ENCODE measurements around the gene PDE4D.
"Not testable (repeated sequence)": the region's sequence is repeated elsewhere in the genome, so short reads cannot be mapped to it uniquely, and the experiment has no call there.

The PDE4D gene

DNA sequence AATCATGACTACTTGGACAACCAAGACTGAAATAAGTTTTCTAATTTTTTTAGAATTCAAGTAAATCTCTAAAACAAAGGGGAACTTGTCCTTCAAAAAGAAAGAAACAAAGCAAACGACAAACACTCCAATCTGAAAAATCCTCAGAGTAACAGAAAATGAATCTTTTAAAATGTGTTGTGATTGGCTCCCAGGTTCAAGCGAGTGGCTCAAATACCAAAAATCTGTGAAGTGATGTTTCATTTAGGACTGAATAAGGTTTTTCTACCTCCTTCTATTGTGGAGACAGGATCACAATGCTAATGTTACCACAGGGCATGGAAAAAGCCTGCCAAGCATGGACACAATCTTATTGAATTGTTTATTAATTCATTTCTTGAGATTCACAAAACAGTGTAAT lies 895.0 kb downstream of the PDE4D start:
- Histone ChIP-seq H3K27ac (ENCODE audit: low read depth, low read length, severe bottlenecking) (no peak overlapping the region), H3K36me3 (ENCODE audit: control insufficient read depth, insufficient read depth, low read length) (no peaks in the 10 kb centered on the region), H3K4me3 (ENCODE audit: extremely low read depth, insufficient read depth, low read length, poor library complexity, severe bottlenecking) (no peak overlapping the region), H3K4me1 (ENCODE audit: control insufficient read depth, insufficient read depth, low read length, poor library complexity, severe bottlenecking) (peaks cover 6% of the 10 kb centered on the region), H3K9me3 (ENCODE audit: control insufficient read depth, low read length) (no peaks in the 10 kb centered on the region)
- 100% methylated on average over 1 of the region's 2 CpGs; no CpG with 5 or more reads in 1 of the 2 experiments for WGBS, 2 experiments (ENCODE audit: insufficient coverage in 2 of 2)

DNA sequence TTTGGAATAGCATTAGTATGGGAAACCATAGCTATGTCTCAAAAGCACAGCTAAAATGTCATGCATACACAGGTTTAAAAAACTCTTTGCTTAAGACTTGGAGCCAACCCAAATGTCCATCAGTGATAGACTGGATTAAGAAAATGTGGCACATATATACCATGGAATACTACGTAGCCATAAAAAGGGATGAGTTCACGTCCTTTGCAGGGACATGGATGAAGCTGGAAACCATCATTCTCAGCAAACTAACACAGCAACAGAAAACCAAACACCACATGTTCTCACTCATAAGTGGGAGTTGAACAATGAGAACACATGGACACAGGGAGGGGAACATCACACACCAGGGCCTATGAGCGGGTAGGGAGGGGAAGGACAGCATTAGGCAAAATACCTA lies 897.7 kb downstream of the PDE4D start:
- H3K4me1 ChIP-seq (ENCODE audit: control insufficient read depth, insufficient read depth, low read length, poor library complexity, severe bottlenecking); H3K4me3 ChIP-seq (ENCODE audit: extremely low read depth, insufficient read depth, low read length, poor library complexity, severe bottlenecking); H3K9me3 ChIP-seq (ENCODE audit: control insufficient read depth, low read length); H3K36me3 ChIP-seq (ENCODE audit: control insufficient read depth, insufficient read depth, low read length); H3K27ac ChIP-seq (ENCODE audit: low read depth, low read length, severe bottlenecking): not testable (repeated sequence)
- WGBS, 2 experiments (ENCODE audit: insufficient coverage in 2 of 2) = 100% methylated on average over 1 of the region's 3 CpGs

GRCh38 chr5:58993461-58993860 lies 900.1 kb downstream of the PDE4D start:
- H3K27ac ChIP-seq (ENCODE audit: low read depth, low read length, severe bottlenecking) = no peak overlapping the region
- no peaks in the 10 kb centered on the region for H3K9me3 ChIP-seq (ENCODE audit: control insufficient read depth, low read length)
- H3K4me3 ChIP-seq (ENCODE audit: extremely low read depth, insufficient read depth, low read length, poor library complexity, severe bottlenecking) = no peak overlapping the region
- peaks cover 17% of the 10 kb centered on the region for H3K36me3 ChIP-seq (ENCODE audit: control insufficient read depth, insufficient read depth, low read length)
- no CpG with 5 or more reads among the region's 1 CpG for WGBS, 2 experiments (ENCODE audit: insufficient coverage in 2 of 2)
- H3K4me1 ChIP-seq (ENCODE audit: control insufficient read depth, insufficient read depth, low read length, poor library complexity, severe bottlenecking) = no peaks in the 10 kb centered on the region

- peaks cover 2% of the 10 kb centered on the region for H3K4me1 ChIP-seq (ENCODE audit: control insufficient read depth, insufficient read depth, low read length, poor library complexity, severe bottlenecking)
- H3K4me3 ChIP-seq (ENCODE audit: extremely low read depth, insufficient read depth, low read length, poor library complexity, severe bottlenecking) = no peak overlapping the region
- H3K27ac ChIP-seq (ENCODE audit: low read depth, low read length, severe bottlenecking) = no peak overlapping the region
- peaks cover 21% of the 10 kb centered on the region for H3K36me3 ChIP-seq (ENCODE audit: control insufficient read depth, insufficient read depth, low read length)
- WGBS, 2 experiments (ENCODE audit: insufficient coverage in 2 of 2) = 86% methylated on average over 1 of the region's 2 CpGs; no CpG with 5 or more reads in 1 of the 2 experiments
- no peaks in the 10 kb centered on the region for H3K9me3 ChIP-seq (ENCODE audit: control insufficient read depth, low read length)
These were observed 904.6 kb downstream of the PDE4D start for GRCh38 chr5:58988938-58989337.

DNA sequence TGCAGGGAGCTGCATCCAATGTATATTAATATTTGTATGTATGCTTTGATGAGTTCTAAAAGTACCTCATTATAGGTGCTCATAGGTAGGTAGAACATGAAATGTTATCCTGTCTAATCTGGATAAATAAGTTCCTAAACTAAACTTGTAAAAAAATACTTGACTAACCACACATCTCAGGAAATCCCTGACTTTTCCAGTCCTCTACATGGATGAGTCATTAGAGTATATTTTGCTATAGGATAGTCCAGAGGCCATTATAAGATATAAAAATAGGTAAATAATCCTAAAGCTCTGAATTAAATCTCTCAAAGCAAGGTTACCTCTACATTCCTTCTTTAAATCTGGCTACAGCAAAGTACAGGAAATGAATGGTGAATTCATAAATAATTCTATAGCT lies 906.3 kb downstream of the PDE4D start:
- H3K4me1 ChIP-seq (ENCODE audit: control insufficient read depth, insufficient read depth, low read length, poor library complexity, severe bottlenecking) = peaks cover 2% of the 10 kb centered on the region
- H3K9me3 ChIP-seq (ENCODE audit: control insufficient read depth, low read length) = no peaks in the 10 kb centered on the region
- peaks cover 29% of the 10 kb centered on the region for H3K36me3 ChIP-seq (ENCODE audit: control insufficient read depth, insufficient read depth, low read length)
- no peak overlapping the region for H3K27ac ChIP-seq (ENCODE audit: low read depth, low read length, severe bottlenecking)
- no peak overlapping the region for H3K4me3 ChIP-seq (ENCODE audit: extremely low read depth, insufficient read depth, low read length, poor library complexity, severe bottlenecking)

- Histone ChIP-seq H3K4me1 (ENCODE audit: control insufficient read depth, insufficient read depth, low read length, poor library complexity, severe bottlenecking) (peaks cover 2% of the 10 kb centered on the region), H3K27ac (ENCODE audit: low read depth, low read length, severe bottlenecking) (no peak overlapping the region), H3K4me3 (ENCODE audit: extremely low read depth, insufficient read depth, low read length, poor library complexity, severe bottlenecking) (no peak overlapping the region), H3K36me3 (ENCODE audit: control insufficient read depth, insufficient read depth, low read length) (peaks cover 36% of the 10 kb centered on the region), H3K9me3 (ENCODE audit: control insufficient read depth, low read length) (no peaks in the 10 kb centered on the region)
- 56 to 64% methylated on average over 8 of the region's 8 CpGs for WGBS, 2 experiments (ENCODE audit: insufficient coverage in 2 of 2)
These were observed 907.2 kb downstream of the PDE4D start for GRCh38 chr5:58986281-58986680.

DNA sequence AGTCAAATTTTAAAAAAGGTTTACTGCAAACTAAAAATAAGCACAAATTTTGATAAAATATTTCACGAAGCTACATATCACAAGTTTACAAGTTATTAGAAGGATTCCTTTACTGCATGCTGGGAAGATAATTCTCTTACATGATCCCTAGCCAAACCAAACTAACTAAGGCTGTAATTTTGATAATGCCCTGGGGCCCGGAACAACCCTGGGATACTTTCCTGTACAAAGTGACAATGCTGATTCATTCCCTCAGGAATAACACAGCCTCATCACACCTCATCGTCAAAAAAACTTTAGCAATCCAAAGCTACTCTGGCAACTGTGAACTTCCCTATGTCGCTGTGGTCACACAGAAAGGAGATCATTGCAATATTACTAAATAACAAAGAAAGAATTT lies 907.8 kb downstream of the PDE4D start:
- Histone ChIP-seq H3K27ac (ENCODE audit: low read depth, low read length, severe bottlenecking) (no peak overlapping the region), H3K9me3 (ENCODE audit: control insufficient read depth, low read length) (no peaks in the 10 kb centered on the region), H3K4me3 (ENCODE audit: extremely low read depth, insufficient read depth, low read length, poor library complexity, severe bottlenecking) (no peak overlapping the region), H3K36me3 (ENCODE audit: control insufficient read depth, insufficient read depth, low read length) (peaks cover 36% of the 10 kb centered on the region), H3K4me1 (ENCODE audit: control insufficient read depth, insufficient read depth, low read length, poor library complexity, severe bottlenecking) (peaks cover 2% of the 10 kb centered on the region)
- 90 to 93% methylated on average over 3 of the region's 4 CpGs for WGBS, 2 experiments (ENCODE audit: insufficient coverage in 2 of 2)

DNA sequence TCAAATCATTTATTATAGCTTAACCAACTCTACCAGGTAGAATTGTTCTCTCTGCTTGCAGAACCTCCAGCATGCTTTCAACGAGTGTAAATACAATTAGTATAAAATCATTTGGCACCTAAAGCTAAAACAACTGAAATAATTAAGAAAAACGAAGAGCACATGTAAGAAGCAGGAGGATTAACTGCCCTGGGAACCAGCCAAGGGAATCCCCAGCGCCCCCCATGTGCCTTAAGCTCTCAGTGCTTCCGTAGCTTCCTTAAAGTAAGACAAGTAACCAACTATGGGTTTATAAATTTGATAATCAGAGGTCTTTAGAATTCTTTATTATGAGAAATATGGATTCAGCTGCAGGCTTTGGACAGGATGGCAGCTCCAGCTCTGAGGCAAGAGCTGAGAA lies 908.2 kb downstream of the PDE4D start:
- Histone ChIP-seq H3K4me3 (ENCODE audit: extremely low read depth, insufficient read depth, low read length, poor library complexity, severe bottlenecking) (no peak overlapping the region), H3K4me1 (ENCODE audit: control insufficient read depth, insufficient read depth, low read length, poor library complexity, severe bottlenecking) (peaks cover 2% of the 10 kb centered on the region), H3K27ac (ENCODE audit: low read depth, low read length, severe bottlenecking) (no peak overlapping the region), H3K36me3 (ENCODE audit: control insufficient read depth, insufficient read depth, low read length) (peaks cover 36% of the 10 kb centered on the region), H3K9me3 (ENCODE audit: control insufficient read depth, low read length) (no peaks in the 10 kb centered on the region)
- 79% methylated on average over 3 of the region's 4 CpGs; no CpG with 5 or more reads in 1 of the 2 experiments for WGBS, 2 experiments (ENCODE audit: insufficient coverage in 2 of 2)

GRCh38 chr5:58983526-58984452 lies 909.7 kb downstream of the PDE4D start:
- H3K36me3 ChIP-seq (ENCODE audit: control insufficient read depth, insufficient read depth, low read length) = peaks cover 27% of the 10 kb centered on the region
- H3K4me1 ChIP-seq (ENCODE audit: control insufficient read depth, insufficient read depth, low read length, poor library complexity, severe bottlenecking) = peaks cover 2% of the 10 kb centered on the region
- H3K4me3 ChIP-seq (ENCODE audit: extremely low read depth, insufficient read depth, low read length, poor library complexity, severe bottlenecking) = no peak overlapping the region
- H3K27ac ChIP-seq (ENCODE audit: low read depth, low read length, severe bottlenecking) = no peak overlapping the region
- H3K9me3 ChIP-seq (ENCODE audit: control insufficient read depth, low read length) = no peaks in the 10 kb centered on the region

DNA sequence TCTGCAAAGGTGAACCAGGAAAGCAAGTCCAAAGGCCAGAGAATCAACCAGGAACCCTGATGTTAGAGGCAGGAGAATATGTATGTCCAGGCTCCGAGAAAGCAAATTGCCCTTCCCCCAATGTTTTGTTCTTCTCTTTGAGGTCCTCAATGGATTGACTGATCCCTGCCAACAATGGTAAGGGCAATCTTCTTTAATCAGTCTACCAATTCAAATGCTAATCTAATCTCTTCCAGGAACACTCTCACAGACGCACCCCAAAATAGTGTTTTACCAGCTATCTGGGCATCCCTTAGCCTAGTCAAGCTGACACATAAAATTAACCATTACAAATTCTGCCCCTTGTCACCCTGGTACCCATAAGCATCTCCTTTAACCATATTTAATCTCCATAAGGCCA lies 912.6 kb downstream of the PDE4D start:
- no peak overlapping the region for H3K27ac ChIP-seq (ENCODE audit: low read depth, low read length, severe bottlenecking)
- no peaks in the 10 kb centered on the region for H3K4me1 ChIP-seq (ENCODE audit: control insufficient read depth, insufficient read depth, low read length, poor library complexity, severe bottlenecking)
- no peaks in the 10 kb centered on the region for H3K9me3 ChIP-seq (ENCODE audit: control insufficient read depth, low read length)
- no peak overlapping the region for H3K4me3 ChIP-seq (ENCODE audit: extremely low read depth, insufficient read depth, low read length, poor library complexity, severe bottlenecking)
- 85 to 95% methylated on average over 1 to 2 of the region's 2 CpGs for WGBS, 2 experiments (ENCODE audit: insufficient coverage in 2 of 2)
- H3K36me3 ChIP-seq (ENCODE audit: control insufficient read depth, insufficient read depth, low read length) = peaks cover 40% of the 10 kb centered on the region

DNA sequence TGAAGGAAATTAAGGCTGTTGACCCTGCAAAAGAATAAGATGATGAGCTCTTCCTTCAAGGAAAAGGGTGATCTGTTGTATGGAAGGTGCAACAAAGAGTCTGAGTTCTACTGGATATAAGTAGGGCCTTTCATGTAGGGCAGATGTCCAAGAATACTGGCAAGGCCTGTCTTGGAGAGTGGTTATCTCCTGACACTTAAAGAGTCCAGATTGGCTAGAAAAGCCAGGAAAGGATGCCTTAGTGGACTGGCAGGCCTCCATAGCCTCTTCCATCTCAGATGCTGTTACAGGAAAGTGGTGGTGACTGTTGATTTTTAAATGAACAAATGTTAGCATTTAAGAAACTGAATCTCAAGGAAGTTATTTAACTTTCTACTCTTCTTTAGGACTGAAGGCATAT lies 914.4 kb downstream of the PDE4D start:
- Histone ChIP-seq H3K27ac (ENCODE audit: low read depth, low read length, severe bottlenecking) (no peak overlapping the region), H3K9me3 (ENCODE audit: control insufficient read depth, low read length) (no peaks in the 10 kb centered on the region), H3K4me3 (ENCODE audit: extremely low read depth, insufficient read depth, low read length, poor library complexity, severe bottlenecking) (no peak overlapping the region), H3K36me3 (ENCODE audit: control insufficient read depth, insufficient read depth, low read length) (peaks cover 55% of the 10 kb centered on the region), H3K4me1 (ENCODE audit: control insufficient read depth, insufficient read depth, low read length, poor library complexity, severe bottlenecking) (no peaks in the 10 kb centered on the region)
